VCaP (cell line): Measurements from ENCODE around the gene ARID4B.

Experiments used
- H3K27ac ChIP-seq: fragments of 450-650 bp; 2 replicates; pipeline ENCODE4 v1.5.1; 2017
- CTCF ChIP-seq: fragments of 450-650 bp; conservative IDR thresholded peaks from 2 replicates; pipeline ENCODE4 v1.5.1; 2017; ENCODE audit warnings: mild to moderate bottlenecking, moderate library complexity

ARID4B gene

DNA sequence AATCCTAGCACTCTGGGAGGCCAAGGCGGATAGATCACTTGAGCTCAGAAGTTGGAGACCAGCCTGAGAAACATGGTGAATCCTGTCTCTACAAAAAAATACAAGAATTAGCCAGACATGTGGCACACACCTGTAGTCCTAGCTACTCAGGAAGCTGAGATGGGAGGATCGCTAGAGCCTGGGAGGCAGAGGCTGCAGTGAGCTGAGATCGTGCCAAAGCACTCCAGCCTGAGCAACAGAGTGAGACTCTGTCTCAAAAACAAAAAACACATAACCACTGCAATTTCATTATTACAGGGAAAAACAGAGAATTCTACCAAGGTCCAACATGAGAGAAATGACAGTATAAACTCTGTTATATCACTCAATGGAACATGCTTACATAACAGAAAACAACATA is 194.9 kb downstream of the ARID4B start:
- no peak overlapping the region for H3K27ac ChIP-seq
- TF ChIP-seq CTCF = no peak

DNA sequence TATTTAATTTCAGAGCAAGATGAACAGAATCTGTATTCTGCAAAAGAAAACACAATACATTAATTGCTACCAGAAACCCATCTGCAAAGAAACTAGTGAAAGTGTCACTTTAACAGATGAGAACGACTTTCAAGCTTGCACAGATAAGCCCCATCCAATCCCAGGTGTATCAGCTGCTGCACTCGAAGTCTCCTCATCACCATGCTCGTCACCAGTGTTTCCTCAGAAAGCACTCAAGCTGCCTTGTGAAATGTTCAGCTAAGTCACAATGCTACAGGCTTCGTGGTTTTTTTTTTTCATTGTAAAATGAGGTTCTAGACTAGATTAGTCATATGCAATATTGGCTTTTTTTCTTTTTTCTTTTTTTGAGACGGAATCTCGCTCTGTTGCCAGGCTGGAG is 196.0 kb downstream of the ARID4B start:
- H3K27ac ChIP-seq = no peak overlapping the region; the same call in 1 of the 2 replicates
- TF ChIP-seq CTCF = no peak

- H3K27ac ChIP-seq = peak overlapping the region; percentile 95
- TF ChIP-seq CTCF = no peak
These were observed 197.2 kb downstream of the ARID4B start for GRCh38 chr1:235130766-235131270.

GRCh38 chr1:235129774-235130570 is 198.0 kb downstream of the ARID4B start:
- peak overlapping the region; percentile 95 for H3K27ac ChIP-seq

GRCh38 chr1:235128456-235129328 is 199.3 kb downstream of the ARID4B start, which contains the start of gene TOMM20:
TSS of gene TOMM20 (minus strand) at chr1:235128837. CDS start at chr1:235128715, 122 bp downstream.
- peak within 1 kb of the TSS; percentile 95 for H3K27ac ChIP-seq
- TF ChIP-seq CTCF = no peak

More at GRCh38 chr1:235129774-235130570, 198.0 kb downstream of the ARID4B start:
- TF ChIP-seq CTCF = no peak

- no peak for TF ChIP-seq CTCF
- H3K27ac ChIP-seq = peak overlapping the region; percentile 95
These were observed 200.1 kb downstream of the ARID4B start for GRCh38 chr1:235127732-235128455.
